T-cell (primary cell): ENCODE measurements around the gene MGAT2. TPM values are rescaled to one million over a fixed set of nuclear protein-coding genes. Genes with fewer than 3 reads are reported as not detected.
A peak's percentile ranks its signal among the peaks of the same experiment; 100 is the strongest.

Source experiments
- ATAC-seq, 4 experiments: fragments of 200-7000 bp in 3 of 4; fragments of 150-1000 bp in 1 of 4; cut with Tn5 transposase; replicated peaks in 1 of 4; 1 replicate in 3 of 4; 2 replicates in 1 of 4; pipeline ENCODE4 v1.10.0; 2021; ENCODE audit warnings: moderate library complexity in 3 of 4, mild to moderate bottlenecking in 2 of 4, moderate number of reproducible peaks in 1 of 4
- CTCF ChIA-PET, 2 donors: fragments of 300-600 bp; sonication (Branson Sonifier 250); formaldehyde crosslinking; loops; one replicate each; lab custom pipeline; 2022; ENCODE audit warnings: antibody characterized with exemption in 2 of 2; lab: Charles Lee
- POLR2A ChIA-PET, 2 donors: fragments of 300-600 bp; sonication (Branson Sonifier 250); formaldehyde crosslinking; loops; one replicate each; lab custom pipeline; 2022; ENCODE audit warnings: antibody characterized with exemption in 2 of 2; lab: Charles Lee
- DNase-seq, 35 experiments: peaks; one replicate each; pipeline versions ENCODE4 v3.0.0 to v3.0.0-alpha.2; 2013 to 2023
- H3K27ac ChIP-seq: one replicate; pipeline ENCODE4 v1.5.1; 2013; ENCODE audit warnings: low read length
- H3K27me3 ChIP-seq, 2 experiments: replicated peaks in 1 of 2; 1 replicate in 1 of 2; 2 replicates in 1 of 2; pipeline versions ENCODE4 v1.6.1 to v1.7.0; 2013; ENCODE audit warnings: low read length in 1 of 2, mixed read lengths in 1 of 2; ENCODE audit not compliant: control insufficient read depth in 2 of 2, insufficient read depth in 2 of 2; ENCODE audit errors: extremely low read depth in 1 of 2
- H3K36me3 ChIP-seq, 2 donors: 1 replicate in 1 of 2; 2 replicates in 1 of 2; pipeline versions ENCODE4 v1.6.1 to v1.7.0; 2013; ENCODE audit warnings: low read length in 1 of 2; ENCODE audit not compliant: control insufficient read depth in 2 of 2, insufficient read depth in 1 of 2; ENCODE audit errors: extremely low read depth in 1 of 2
- H3K4me1 ChIP-seq, 2 experiments: 1 replicate in 1 of 2; 2 replicates in 1 of 2; pipeline versions ENCODE4 v1.6.1 to v1.7.0; 2013; ENCODE audit warnings: low read length in 2 of 2, mixed read lengths in 1 of 2; ENCODE audit not compliant: insufficient read depth in 2 of 2, control insufficient read depth in 1 of 2; ENCODE audit errors: extremely low read depth in 1 of 2
- H3K4me3 ChIP-seq, 2 donors: 1 replicate in 1 of 2; 2 replicates in 1 of 2; pipeline versions ENCODE4 v1.5.1 to v1.7.0; 2013; ENCODE audit warnings: mild to moderate bottlenecking in 2 of 2, low read length in 1 of 2, moderate library complexity in 1 of 2; ENCODE audit not compliant: control insufficient read depth in 1 of 2; ENCODE audit errors: extremely low read depth in 1 of 2
- H3K9me3 ChIP-seq: 2 replicates; pipeline ENCODE4 v1.7.0; 2013
- H3K27ac Mint-ChIP-seq, 2 donors: one replicate each; pipeline ENCODE4 v1.8.0; 2020 to 2021; ENCODE audit warnings: mild to moderate bottlenecking in 2 of 2, mixed read lengths in 2 of 2
- H3K27me3 Mint-ChIP-seq, 2 donors: one replicate each; pipeline ENCODE4 v1.8.0; 2021 to 2022; ENCODE audit warnings: mixed read lengths in 2 of 2
- H3K36me3 Mint-ChIP-seq: one replicate; pipeline ENCODE4 v1.8.0; 2021; ENCODE audit warnings: mixed read lengths
- H3K4me1 Mint-ChIP-seq, 3 donors: one replicate each; pipeline ENCODE4 v1.8.0; 2020 to 2022; ENCODE audit warnings: mixed read lengths in 3 of 3, mild to moderate bottlenecking in 1 of 3
- H3K4me3 Mint-ChIP-seq, 3 donors: one replicate each; pipeline ENCODE4 v1.8.0; 2020 to 2022; ENCODE audit warnings: mild to moderate bottlenecking in 3 of 3, mixed read lengths in 3 of 3, moderate library complexity in 3 of 3
- H3K9me3 Mint-ChIP-seq, 3 donors: one replicate each; pipeline ENCODE4 v1.8.0; 2020 to 2022; ENCODE audit warnings: mixed read lengths in 3 of 3
- WGBS: methylation state at CpG from one replicate; pipeline ENCODE4 v1.1.5; 2013; ENCODE audit warnings: missing lambda C conversion rate; ENCODE audit not compliant: insufficient coverage; 5-methylcytosine and 5-hydroxymethylcytosine counted together
- total RNA-seq, 35 experiments: library from RNA in 6 of 35; stranded (reverse) in 6 of 35; fragments of 120-200 nt in 1 of 35; gene quantifications; one replicate each; pipeline versions ENCODE4 v1.2.1 to v1.2.4 and lab custom pipeline; 2013 to 2026

The MGAT2 gene
- total RNA-seq, 5 donors from 2014 or later (not counting 1 experiment from before 2014, with no cell fraction given): 21.7 to 54.1 (median 41.6) TPM

- H3K27ac ChIP-seq: peak overlapping the region; percentile 98
- Mint-ChIP-seq H3K4me1 (peaks cover 58 to 70% (median 61%) of the 10 kb centered on the region in 3 donors), H3K4me3 (peak overlapping the region; percentile 64 to 97 (median 95)), H3K9me3 (no peaks in the 10 kb centered on the region), H3K36me3 (peaks cover 18% of the 10 kb centered on the region), H3K27me3 (no peaks in the 10 kb centered on the region), H3K27ac (peak overlapping the region; percentile 58 to 96)
- H3K27me3 ChIP-seq: no peaks in the 10 kb centered on the region
- H3K9me3 ChIP-seq: no peaks in the 10 kb centered on the region
- ChIA-PET CTCF (interaction anchor here (0.6 to 2.2 kb wide), 4 partner anchors 16 to 590 kb away, joined by 3 to 13 read pairs (median 6); partner anchors contain the start of genes MGAT2 (in 1 of the 2), RPL36AL (in 1 of the 2) and RPS29 (in 1 of the 2)), POLR2A (interaction anchor here in 1 of 2 donors (0.5 to 0.7 kb wide), 3 partner anchors 52 to 732 kb away, joined by 3 to 5 read pairs (median 4); no protein-coding TSS in a partner anchor)
- H3K4me3 ChIP-seq: no peak overlapping the region
- ATAC-seq: no peak
- H3K36me3 ChIP-seq: peaks cover 0 to 11% of the 10 kb centered on the region in 2 donors
- WGBS: no CpG with 5 or more reads among the region's 1 CpG
- H3K4me1 ChIP-seq: peaks cover 2 to 41% of the 10 kb centered on the region in 2 experiments
- no peak for DNase-seq
Measured at GRCh38 chr14:49636866-49637265, 16.3 kb downstream of the MGAT2 start.

- Mint-ChIP-seq H3K27me3 (no peaks in the 10 kb centered on the region), H3K27ac (peak overlapping the region; percentile 70 to 96), H3K4me1 (peaks cover 60 to 72% (median 61%) of the 10 kb centered on the region in 3 donors), H3K9me3 (no peaks in the 10 kb centered on the region), H3K36me3 (peaks cover 18% of the 10 kb centered on the region), H3K4me3 (peak overlapping the region in 2 of 3 donors; percentile 21 to 97)
- Histone ChIP-seq H3K27ac (no peak overlapping the region), H3K4me3 (no peak overlapping the region), H3K27me3 (no peaks in the 10 kb centered on the region), H3K9me3 (no peaks in the 10 kb centered on the region), H3K4me1 (peaks cover 2 to 37% of the 10 kb centered on the region in 2 experiments), H3K36me3 (peaks cover 0 to 11% of the 10 kb centered on the region in 2 donors)
- DNase-seq (no peak), ATAC-seq (no peak)
- POLR2A ChIA-PET: interaction anchor here (0.5 to 0.7 kb wide), 2 partner anchors 389 to 731 kb away, joined by 5 to 6 read pairs; no protein-coding TSS in a partner anchor
- CTCF ChIA-PET: interaction anchor here in 1 of 2 donors (2.1 kb wide), 1 partner anchor 17 kb away, joined by 8 read pairs; the partner anchor contains the start of genes MGAT2 and RPL36AL
- no CpG with 5 or more reads among the region's 3 CpGs for WGBS
Measured at GRCh38 chr14:49637534-49638078, 17.0 kb downstream of the MGAT2 start.

- no peak overlapping the region for H3K27ac ChIP-seq
- POLR2A ChIA-PET: interaction anchor here in 1 of 2 donors (0.6 kb wide), 1 partner anchor 88 kb away, joined by 3 read pairs; no protein-coding TSS in a partner anchor
- H3K27ac Mint-ChIP-seq: peak overlapping the region in 1 of 2 donors; percentile 61
Measured at GRCh38 chr14:49640540-49641417, 20.2 kb downstream of the MGAT2 start.

GRCh38 chr14:49641697-49642129 is 21.1 kb downstream of the MGAT2 start:
- H3K36me3 ChIP-seq: peaks cover 0 to 15% of the 10 kb centered on the region in 2 donors
- Mint-ChIP-seq H3K4me1 (peaks cover 33 to 61% (median 55%) of the 10 kb centered on the region in 3 donors), H3K36me3 (peaks cover 19% of the 10 kb centered on the region), H3K9me3 (no peaks in the 10 kb centered on the region), H3K27me3 (no peaks in the 10 kb centered on the region), H3K4me3 (no peak overlapping the region), H3K27ac (peak overlapping the region; percentile 66 to 76)
- H3K9me3 ChIP-seq: no peaks in the 10 kb centered on the region
- DNase-seq: no peak
- CTCF ChIA-PET: no interaction called here
- H3K4me1 ChIP-seq: peaks cover 2 to 17% of the 10 kb centered on the region in 2 experiments
- POLR2A ChIA-PET: no interaction called here
- peak overlapping the region; percentile 8 for H3K27ac ChIP-seq
- 95% methylated on average over 4 of the region's 8 CpGs for WGBS
- ATAC-seq: no peak
- H3K27me3 ChIP-seq: no peaks in the 10 kb centered on the region
- H3K4me3 ChIP-seq: no peak overlapping the region

More at GRCh38 chr14:49640540-49641417, 20.2 kb downstream of the MGAT2 start:
- Mint-ChIP-seq H3K36me3 (peaks cover 21% of the 10 kb centered on the region), H3K4me1 (peaks cover 43 to 68% (median 62%) of the 10 kb centered on the region in 3 donors), H3K27me3 (no peaks in the 10 kb centered on the region), H3K4me3 (no peak overlapping the region), H3K9me3 (no peaks in the 10 kb centered on the region)
- H3K9me3 ChIP-seq: no peaks in the 10 kb centered on the region
- H3K4me3 ChIP-seq: no peak overlapping the region
- no CpG with 5 or more reads among the region's 7 CpGs for WGBS
- ATAC-seq: no peak
- peaks cover 2 to 24% of the 10 kb centered on the region in 2 experiments for H3K4me1 ChIP-seq
- CTCF ChIA-PET: interaction anchor here in 1 of 2 donors (0.6 to 0.7 kb wide), 2 partner anchors 52 to 183 kb away, joined by 4 to 7 read pairs; no protein-coding TSS in a partner anchor
- DNase-seq: no peak
- H3K36me3 ChIP-seq: peaks cover 0 to 11% of the 10 kb centered on the region in 2 donors
- H3K27me3 ChIP-seq: no peaks in the 10 kb centered on the region

- DNase-seq (no peak), ATAC-seq (no peak)
- Histone ChIP-seq H3K36me3 (peaks cover 0 to 17% of the 10 kb centered on the region in 2 donors), H3K27ac (no peak overlapping the region), H3K4me3 (no peak overlapping the region), H3K27me3 (no peaks in the 10 kb centered on the region), H3K9me3 (no peaks in the 10 kb centered on the region), H3K4me1 (peaks cover 2 to 13% of the 10 kb centered on the region in 2 experiments)
- ChIA-PET POLR2A (interaction anchor here in 1 of 2 donors (0.6 kb wide), 1 partner anchor 809 kb away, joined by 3 read pairs; no protein-coding TSS in a partner anchor), CTCF (no interaction called here)
- peak overlapping the region; percentile 66 to 76 for H3K27ac Mint-ChIP-seq
- H3K9me3 Mint-ChIP-seq: no peaks in the 10 kb centered on the region
- H3K36me3 Mint-ChIP-seq: peaks cover 19% of the 10 kb centered on the region
- H3K4me3 Mint-ChIP-seq: no peak overlapping the region
- no peaks in the 10 kb centered on the region for H3K27me3 Mint-ChIP-seq
- H3K4me1 Mint-ChIP-seq: peaks cover 29 to 60% (median 54%) of the 10 kb centered on the region in 3 donors
Measured at GRCh38 chr14:49642163-49642562, 21.6 kb downstream of the MGAT2 start.

- Histone ChIP-seq H3K4me3 (no peak overlapping the region), H3K27ac (no peak overlapping the region), H3K9me3 (no peaks in the 10 kb centered on the region), H3K36me3 (no peaks in the 10 kb centered on the region), H3K27me3 (no peaks in the 10 kb centered on the region), H3K4me1 (no peaks in the 10 kb centered on the region)
- POLR2A ChIA-PET: no interaction called here
- Mint-ChIP-seq H3K36me3 (peaks cover 3% of the 10 kb centered on the region), H3K9me3 (no peaks in the 10 kb centered on the region), H3K4me3 (no peak overlapping the region), H3K4me1 (peaks cover 0 to 7% (median 2%) of the 10 kb centered on the region in 3 donors), H3K27me3 (no peaks in the 10 kb centered on the region), H3K27ac (no peak overlapping the region)
- no CpG with 5 or more reads among the region's 6 CpGs for WGBS
- ATAC-seq (no peak), DNase-seq (no peak)
- CTCF ChIA-PET: no interaction called here
Measured at GRCh38 chr14:49653508-49653907, 32.9 kb downstream of the MGAT2 start.
